ENCODE data around the gene HEXD.
"Not testable (repeated sequence)": the region's sequence is repeated elsewhere in the genome, so short reads cannot be mapped to it uniquely, and the experiment has no call there.

The HEXD gene

GRCh38 chr17:82458885-82459424, 40.8 kb downstream of the HEXD start:
- DNase-seq (ENCODE audit: extremely low spot score), result no peak
- ChIA-PET CTCF (no interaction called here), POLR2A (interaction anchor here (0.7 to 1.0 kb wide), 2 partner anchors 23 to 92 kb away, joined by 3 to 5 read pairs; no protein-coding TSS in a partner anchor)
- TF ChIP-seq CTBP1 (IDR thresholded peaks at IDR 0.05; ENCODE audit: borderline replicate concordance), result no peak
- peak; percentile 47; the same call in 1 of the 2 replicates for TF ChIP-seq L3MBTL2 (conservative IDR thresholded peaks at IDR 0.05)
- 0 out of 2 replicates have a peak, but pooled peaks have one; percentile 42 for TF ChIP-seq LEF1 (IDR thresholded peaks at IDR 0.05; ENCODE audit: borderline replicate concordance)

GRCh38 chr17:82459936-82460335, 41.8 kb downstream of the HEXD start:
- POLR2A ChIA-PET, result interaction anchor here (0.6 kb wide), 1 partner anchor 248 kb away, joined by 3 read pairs; no protein-coding TSS in a partner anchor
- DNase-seq (ENCODE audit: extremely low spot score); CTCF ChIA-PET: not testable (repeated sequence)

- CTCF ChIA-PET, result no interaction called here
- no peak for DNase-seq (ENCODE audit: extremely low spot score)
- TF ChIP-seq ZNF384 (IDR thresholded peaks at IDR 0.05) (no peak), FOXK2 (IDR thresholded peaks at IDR 0.05) (no peak), PKNOX1 (IDR thresholded peaks at IDR 0.05) (no peak), LEF1 (IDR thresholded peaks at IDR 0.05; ENCODE audit: borderline replicate concordance) (no peak)
- POLR2A ChIA-PET, result interaction anchor here (0.6 to 1.6 kb wide), 2 partner anchors 10 to 13 kb away, joined by 3 read pairs; no protein-coding TSS in a partner anchor
These were observed 43.8 kb downstream of the HEXD start for GRCh38 chr17:82461827-82462524.

GRCh38 chr17:82463391-82463790, 45.2 kb downstream of the HEXD start:
- DNase-seq (ENCODE audit: extremely low spot score), result no peak
- CTCF ChIA-PET, result no interaction called here
- no peak for TF ChIP-seq SP1 (IDR thresholded peaks at IDR 0.05)
- no peak for TF ChIP-seq FOXM1 (IDR thresholded peaks at IDR 0.05; ENCODE audit: borderline replicate concordance)
- no peak for TF ChIP-seq L3MBTL2 (conservative IDR thresholded peaks at IDR 0.05)
- TF ChIP-seq CTBP1 (IDR thresholded peaks at IDR 0.05; ENCODE audit: borderline replicate concordance), result no peak
- no peak for TF ChIP-seq PKNOX1 (IDR thresholded peaks at IDR 0.05)
- TF ChIP-seq NFRKB (IDR thresholded peaks at IDR 0.05), result no peak
- POLR2A ChIA-PET, result interaction anchor here (1.6 kb wide), 1 partner anchor 11 kb away, joined by 3 read pairs; no protein-coding TSS in a partner anchor

- ChIA-PET POLR2A (interaction anchor here (1.0 to 1.6 kb wide), 3 partner anchors 9 to 32 kb away, joined by 3 read pairs; no protein-coding TSS in a partner anchor), CTCF (no interaction called here)
- no peak for DNase-seq (ENCODE audit: extremely low spot score)
- TF ChIP-seq SP1 (IDR thresholded peaks at IDR 0.05), result no peak
- TF ChIP-seq SUZ12 (IDR thresholded peaks at IDR 0.05), result no peak
- TF ChIP-seq TARDBP (IDR thresholded peaks at IDR 0.05), result no peak
- no peak for TF ChIP-seq CTBP1 (IDR thresholded peaks at IDR 0.05; ENCODE audit: borderline replicate concordance)
- TF ChIP-seq HDGF (IDR thresholded peaks at IDR 0.05; ENCODE audit: borderline replicate concordance), result no peak
- no peak for TF ChIP-seq ARNT (IDR thresholded peaks at IDR 0.05)
- no peak for TF ChIP-seq PKNOX1 (IDR thresholded peaks at IDR 0.05)
- TF ChIP-seq FOXM1 (IDR thresholded peaks at IDR 0.05; ENCODE audit: borderline replicate concordance), result no peak
- no peak for TF ChIP-seq L3MBTL2 (conservative IDR thresholded peaks at IDR 0.05)
- no peak for TF ChIP-seq ZNF384 (IDR thresholded peaks at IDR 0.05)
These were observed 45.9 kb downstream of the HEXD start for GRCh38 chr17:82463925-82464566.

- POLR2A ChIA-PET, result interaction anchor here (1.0 to 1.2 kb wide), 2 partner anchors 9 to 32 kb away, joined by 3 read pairs; no protein-coding TSS in a partner anchor
- no peak for TF ChIP-seq L3MBTL2 (conservative IDR thresholded peaks at IDR 0.05)
- no peak for TF ChIP-seq SUZ12 (IDR thresholded peaks at IDR 0.05)
- TF ChIP-seq NFRKB (IDR thresholded peaks at IDR 0.05), result no peak
- no peak for TF ChIP-seq FOXK2 (IDR thresholded peaks at IDR 0.05)
- no peak for TF ChIP-seq ZNF384 (IDR thresholded peaks at IDR 0.05)
- TF ChIP-seq TARDBP (IDR thresholded peaks at IDR 0.05), result no peak
- TF ChIP-seq ELF4 (IDR thresholded peaks at IDR 0.05), result no peak
- TF ChIP-seq SP1 (IDR thresholded peaks at IDR 0.05), result no peak
- no peak for TF ChIP-seq FOXA1 (IDR thresholded peaks at IDR 0.05)
- TF ChIP-seq FOXM1 (IDR thresholded peaks at IDR 0.05; ENCODE audit: borderline replicate concordance), result no peak
- TF ChIP-seq CTBP1 (IDR thresholded peaks at IDR 0.05; ENCODE audit: borderline replicate concordance), result no peak
- TF ChIP-seq LEF1 (IDR thresholded peaks at IDR 0.05; ENCODE audit: borderline replicate concordance), result no peak
- TF ChIP-seq HDGF (IDR thresholded peaks at IDR 0.05; ENCODE audit: borderline replicate concordance), result no peak
- no peak for TF ChIP-seq ARNT (IDR thresholded peaks at IDR 0.05)
- no peak for TF ChIP-seq PKNOX1 (IDR thresholded peaks at IDR 0.05)
- no peak for TF ChIP-seq BHLHE40 (IDR thresholded peaks at IDR 0.05; ENCODE audit: borderline replicate concordance)
- DNase-seq (ENCODE audit: extremely low spot score), result no peak
- CTCF ChIA-PET, result no interaction called here
These were observed 46.4 kb downstream of the HEXD start for GRCh38 chr17:82464567-82464929.

Data from HEK293T (cell line).